Activated CD4-positive, CD25-positive, alpha-beta regulatory T cell treated with anti-CD3 and anti-CD28 coated beads, Interleukin-2, amount 50 U/mL, for 72 hours (primary cell): ENCODE data around the gene ZKSCAN7.
"Not testable (repeated sequence)": the region's sequence is repeated elsewhere in the genome, so short reads cannot be mapped to it uniquely, and the experiment has no call there.

Experiments used
- DNase-seq: peaks from one replicate; pipeline ENCODE4 v3.0.0; 2021

The ZKSCAN7 gene

GRCh38 chr3:44577354-44577952 lies 22.5 kb downstream of the ZKSCAN7 start:
- not testable (repeated sequence) for DNase-seq

- DNase-seq: not testable (repeated sequence)
Observed at GRCh38 chr3:44578316-44578715, 23.3 kb downstream of the ZKSCAN7 start.

DNA sequence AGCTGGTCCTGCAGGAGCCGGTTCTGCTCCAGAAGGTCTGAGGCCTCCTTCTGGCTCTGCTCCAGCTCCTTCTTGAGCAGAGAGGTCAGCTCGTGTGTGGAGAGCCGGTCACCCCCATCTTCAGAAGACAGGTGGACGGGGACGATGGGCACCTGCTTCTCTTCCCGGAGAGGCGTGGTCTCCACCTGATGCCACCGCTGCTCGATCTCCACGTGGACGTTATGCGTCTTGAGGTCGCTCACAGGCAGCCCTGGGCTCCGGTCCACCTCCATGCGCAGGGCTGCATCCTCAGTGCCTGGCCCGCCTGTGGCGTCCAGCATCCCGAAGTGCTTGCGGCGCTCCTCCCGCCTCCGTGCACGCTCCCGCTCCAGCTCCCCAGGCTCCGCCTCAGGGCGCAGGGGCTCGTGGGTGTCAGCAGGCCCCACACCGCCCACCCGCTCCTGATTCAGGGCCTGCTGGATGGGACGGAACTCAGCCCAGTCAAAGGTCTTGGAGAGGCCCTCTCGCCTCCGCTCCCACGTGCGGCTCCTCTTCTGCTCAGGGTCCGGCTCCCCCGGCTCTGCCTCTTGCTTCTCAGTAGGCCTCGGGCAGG lies 24.0 kb downstream of the ZKSCAN7 start:
- DNase-seq: not testable (repeated sequence)

DNA sequence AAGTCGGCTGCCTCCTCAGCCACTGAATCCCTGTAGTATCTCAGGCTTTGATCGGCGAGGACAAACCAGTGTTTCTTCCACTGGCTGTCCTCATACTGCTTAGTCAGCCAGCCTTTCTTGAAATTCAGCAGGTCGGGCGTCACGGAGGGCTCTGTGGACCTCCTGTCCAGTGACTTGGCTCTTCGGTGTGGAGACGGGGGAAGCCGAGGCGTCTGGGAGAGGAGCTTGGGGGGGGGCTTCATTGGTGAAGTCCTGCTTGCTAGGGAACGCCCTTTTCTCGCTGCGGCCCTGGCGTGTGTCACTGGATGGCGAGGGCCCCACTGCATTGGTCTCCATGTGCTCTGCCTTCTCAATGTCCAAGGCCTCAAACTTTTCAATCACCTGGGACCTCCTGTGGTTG lies 24.8 kb downstream of the ZKSCAN7 start:
- not testable (repeated sequence) for DNase-seq

DNA sequence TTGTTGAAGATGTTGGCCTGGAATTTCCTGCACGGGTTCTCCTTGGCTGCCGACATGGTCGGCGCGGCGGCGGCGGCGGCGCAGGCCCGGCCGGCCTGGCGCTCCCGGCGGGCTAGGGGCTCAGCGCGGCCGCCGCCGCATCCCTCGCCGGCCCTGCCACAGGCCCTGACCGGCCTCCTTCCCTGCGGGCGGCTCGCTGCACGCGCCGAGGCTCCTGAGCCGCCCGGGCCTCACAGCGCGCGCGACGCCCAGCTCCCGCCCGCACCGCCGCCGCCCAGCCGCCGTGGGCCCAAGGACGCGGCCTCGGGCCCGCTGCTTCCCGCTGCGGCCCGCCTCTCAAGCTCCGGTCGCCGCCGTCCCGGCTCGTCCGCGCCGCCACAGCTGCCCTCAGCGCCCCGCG lies 26.0 kb downstream of the ZKSCAN7 start:
- not testable (repeated sequence) for DNase-seq

DNA sequence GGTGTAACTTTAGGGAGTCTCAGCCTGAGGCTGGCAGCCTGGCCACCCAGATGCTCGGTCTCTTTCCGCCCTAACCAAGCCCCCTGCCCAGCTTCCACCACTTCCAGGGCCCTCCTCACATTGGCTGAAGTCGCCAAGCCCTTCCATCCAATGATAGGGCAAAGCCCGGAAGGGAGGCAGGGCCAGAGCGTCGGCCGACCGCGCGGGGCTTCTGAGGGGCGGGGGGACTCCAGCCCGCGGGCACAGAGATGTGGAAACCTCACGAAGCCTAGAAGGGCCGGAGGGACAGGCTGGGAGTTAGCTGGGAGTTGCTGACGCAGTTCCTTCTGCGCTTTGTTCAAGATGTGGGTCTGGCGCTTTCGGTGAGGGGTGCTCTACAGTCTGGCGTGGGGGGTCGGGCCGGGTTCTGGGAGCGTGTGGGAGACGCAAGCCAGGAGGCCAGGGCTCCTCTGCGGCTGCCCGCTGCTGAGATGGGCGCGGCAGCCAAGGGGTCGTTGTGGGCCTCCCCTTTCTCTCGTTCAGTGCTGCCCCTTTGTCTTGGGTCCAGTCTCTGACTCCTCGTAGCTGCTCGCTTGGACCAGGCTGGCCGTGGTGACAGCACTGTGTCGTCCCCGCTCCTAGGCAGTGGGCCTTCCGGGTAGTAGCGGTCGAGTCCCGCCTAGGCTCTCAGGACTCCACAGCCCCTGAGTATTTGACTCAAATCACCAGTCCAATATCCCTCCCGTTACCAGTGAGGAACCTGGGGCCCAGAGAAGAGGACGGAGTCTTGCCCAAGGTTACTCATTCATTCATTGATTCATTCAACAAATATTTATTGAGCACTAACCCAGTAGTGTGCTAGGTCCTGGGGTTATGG lies 29.9 kb downstream of the ZKSCAN7 start, which contains the start of gene ZNF660:
ZNF660 (plus strand) TSS at position 319 of the 856 bp plus-strand sequence. CDS start 9,230 bp downstream, outside the sequence.
- no peak for DNase-seq

GRCh38 chr3:44596621-44597020 lies 41.6 kb downstream of the ZKSCAN7 start:
- DNase-seq: no peak

DNA sequence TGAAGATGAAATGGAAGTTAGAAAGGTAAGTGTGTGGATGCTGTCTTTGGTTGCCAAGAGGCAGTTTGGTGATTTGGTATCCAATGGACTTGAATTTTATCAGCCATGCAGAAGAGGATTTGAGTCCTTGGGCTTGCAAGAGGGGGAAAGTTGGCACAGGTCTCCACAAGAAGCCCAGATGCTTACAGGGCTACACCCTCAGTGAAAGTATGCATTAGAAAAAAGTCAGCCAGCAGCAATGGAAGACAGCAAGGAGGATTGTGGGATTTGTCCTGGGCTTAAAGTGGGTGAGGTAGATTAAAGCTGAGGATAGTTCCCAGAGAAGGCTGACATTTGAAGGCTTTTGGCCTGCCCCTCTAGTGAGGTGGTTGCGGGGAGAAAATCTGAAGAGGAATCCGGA lies 46.8 kb downstream of the ZKSCAN7 start:
- DNase-seq: no peak

DNA sequence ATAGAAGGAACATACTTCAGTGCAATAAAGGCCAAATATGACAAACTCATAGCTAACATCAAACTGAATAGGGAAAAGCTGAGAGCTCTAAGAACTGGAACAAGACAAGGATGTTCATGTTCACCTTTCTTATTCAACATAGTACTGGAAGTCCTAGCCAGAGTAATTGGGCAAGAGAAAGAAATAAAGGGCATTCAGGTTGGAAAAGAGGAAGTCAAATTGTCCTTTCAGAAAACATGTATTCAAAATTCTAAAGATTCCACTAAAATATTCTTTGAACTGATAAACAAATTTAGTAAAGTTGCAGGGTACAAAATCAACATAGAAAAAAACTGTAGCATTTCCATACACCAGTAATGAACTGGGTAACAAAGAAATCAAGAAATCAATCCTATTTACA lies 57.7 kb downstream of the ZKSCAN7 start:
- no peak for DNase-seq
